Thyroid gland (tissue), 4 donors: ENCODE results near the gene SYNGAP1. TPM values are rescaled to one million over a fixed set of nuclear protein-coding genes. Genes with fewer than 3 reads are reported as not detected.
"Not testable (repeated sequence)": the region's sequence is repeated elsewhere in the genome, so short reads cannot be mapped to it uniquely, and the experiment has no call there.

Source experiments
- DNase-seq, 2 donors: peaks; one replicate each; pipeline ENCODE4 v3.0.0-alpha.2; 2019
- H3K27ac ChIP-seq, 3 donors: fragments of 200-600 bp; sonication (generic); 1 replicate in 2 of 3; 2 replicates in 1 of 3; pipeline ENCODE4 v1.5.1; 2016 to 2019; ENCODE audit warnings: mild to moderate bottlenecking in 1 of 3, moderate library complexity in 1 of 3
- H3K27me3 ChIP-seq: fragments of 200-600 bp; sonication (generic); one replicate; pipeline ENCODE4 v1.5.1; 2019
- H3K36me3 ChIP-seq, 2 donors: fragments of 200-600 bp; sonication (generic); one replicate each; pipeline ENCODE4 v1.5.1; 2016 to 2019
- H3K4me1 ChIP-seq, 2 donors: fragments of 200-600 bp; sonication (generic); one replicate each; pipeline ENCODE4 v1.5.1; 2017 to 2019
- H3K4me3 ChIP-seq, 3 donors: fragments of 200-600 bp; sonication (generic); replicated peaks in 1 of 3; 1 replicate in 2 of 3; 2 replicates in 1 of 3; pipeline ENCODE4 v1.5.1; 2016; ENCODE audit warnings: mild to moderate bottlenecking in 1 of 3
- H3K9me3 ChIP-seq: fragments of 200-600 bp; sonication (generic); one replicate; pipeline ENCODE4 v1.5.1; 2017
- POLR2A ChIP-seq, 2 donors: fragments of 450-650 bp; IDR thresholded peaks; one replicate each; pipeline ENCODE4 v1.6.1; 2017; ENCODE audit warnings: antibody characterized with exemption in 2 of 2, mild to moderate bottlenecking in 2 of 2, moderate library complexity in 1 of 2
- WGBS, 2 donors: methylation state at CpG; one replicate each; pipeline ENCODE4 v1.1.5; 2017; 5-methylcytosine and 5-hydroxymethylcytosine counted together
- intact Hi-C: fragments of 100-400 bp; cut with DNase I; formaldehyde crosslinking; loops from one replicate; pipeline ENCODE4 v1.15.1; 2023
- total RNA-seq, 4 donors: library from RNA; depleted of rRNA; stranded (reverse); fragments of >200 nt; gene quantifications; one replicate each; pipeline ENCODE4 v1.2.3, GENCODE V29; 2016
- TF ChIP-seq, protein P1 (sequence below), 6 experiments: fragments of 200-600 bp in 3 of 6; fragments of 450-650 bp in 3 of 6; sonication (generic) in 3 of 6; IDR thresholded peaks; one replicate each; pipeline ENCODE4 v1.5.1; 2016 to 2019; ENCODE audit warnings: antibody characterized with exemption in 6 of 6, mild to moderate bottlenecking in 2 of 6, inconsistent platforms in 1 of 6, moderate library complexity in 1 of 6

Gene SYNGAP1
- total RNA-seq, 4 donors from 2014 or later: 10.0 to 15.3 (median 12.2) TPM

DNA sequence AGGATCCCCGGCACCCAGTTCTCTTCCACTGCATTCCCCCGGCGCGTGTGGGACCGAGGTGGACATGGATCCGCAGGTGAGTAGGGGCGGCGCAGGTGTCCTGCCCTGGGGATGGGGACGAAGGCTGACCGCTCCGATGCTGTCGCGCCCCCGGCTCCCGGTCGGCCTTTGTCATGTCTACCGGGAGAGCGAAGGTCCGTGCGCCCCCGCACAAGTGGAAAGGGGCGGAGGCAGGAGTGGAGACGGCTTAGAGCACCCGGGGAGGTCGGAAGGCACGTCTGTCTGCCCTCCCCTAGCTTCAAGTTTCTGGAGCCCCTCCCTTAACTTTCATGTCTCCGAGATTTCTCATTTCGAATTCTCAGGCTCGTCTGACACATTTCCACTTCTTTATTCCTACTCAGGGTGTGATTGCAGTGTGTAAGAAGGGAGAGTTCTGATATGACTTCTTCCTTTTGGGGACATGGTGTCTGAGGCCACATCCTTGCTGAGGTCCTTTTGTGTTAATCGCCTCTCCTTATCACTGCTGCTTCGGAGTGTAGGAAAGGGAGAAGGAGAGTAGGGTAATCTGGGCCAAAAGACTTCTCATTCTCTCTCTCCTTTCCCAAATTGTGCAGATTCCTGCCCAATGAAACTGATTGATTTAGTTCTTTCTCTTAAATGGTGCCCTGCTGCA is 27.8 kb upstream of the SYNGAP1 start:
- intact Hi-C loops: no loop called here
- WGBS, 2 donors: 0% methylated on average over 18 to 25 of the region's 31 CpGs
- H3K4me3 ChIP-seq: peak overlapping the region in 1 of 3 donors; percentile 34
- TF ChIP-seq POLR2A (IDR thresholded peaks at IDR 0.05): no peak
- TF ChIP-seq, protein P1, sequence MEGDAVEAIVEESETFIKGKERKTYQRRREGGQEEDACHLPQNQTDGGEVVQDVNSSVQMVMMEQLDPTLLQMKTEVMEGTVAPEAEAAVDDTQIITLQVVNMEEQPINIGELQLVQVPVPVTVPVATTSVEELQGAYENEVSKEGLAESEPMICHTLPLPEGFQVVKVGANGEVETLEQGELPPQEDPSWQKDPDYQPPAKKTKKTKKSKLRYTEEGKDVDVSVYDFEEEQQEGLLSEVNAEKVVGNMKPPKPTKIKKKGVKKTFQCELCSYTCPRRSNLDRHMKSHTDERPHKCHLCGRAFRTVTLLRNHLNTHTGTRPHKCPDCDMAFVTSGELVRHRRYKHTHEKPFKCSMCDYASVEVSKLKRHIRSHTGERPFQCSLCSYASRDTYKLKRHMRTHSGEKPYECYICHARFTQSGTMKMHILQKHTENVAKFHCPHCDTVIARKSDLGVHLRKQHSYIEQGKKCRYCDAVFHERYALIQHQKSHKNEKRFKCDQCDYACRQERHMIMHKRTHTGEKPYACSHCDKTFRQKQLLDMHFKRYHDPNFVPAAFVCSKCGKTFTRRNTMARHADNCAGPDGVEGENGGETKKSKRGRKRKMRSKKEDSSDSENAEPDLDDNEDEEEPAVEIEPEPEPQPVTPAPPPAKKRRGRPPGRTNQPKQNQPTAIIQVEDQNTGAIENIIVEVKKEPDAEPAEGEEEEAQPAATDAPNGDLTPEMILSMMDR (IDR thresholded peaks at IDR 0.05): no peak
- no peak for DNase-seq
- peak overlapping the region in 1 of 3 donors; percentile 46 for H3K27ac ChIP-seq
- peaks cover 15 to 16% of the 10 kb centered on the region in 2 donors for H3K4me1 ChIP-seq
- no peaks in the 10 kb centered on the region for H3K9me3 ChIP-seq
- no peaks in the 10 kb centered on the region for H3K36me3 ChIP-seq
- no peaks in the 10 kb centered on the region for H3K27me3 ChIP-seq

DNA sequence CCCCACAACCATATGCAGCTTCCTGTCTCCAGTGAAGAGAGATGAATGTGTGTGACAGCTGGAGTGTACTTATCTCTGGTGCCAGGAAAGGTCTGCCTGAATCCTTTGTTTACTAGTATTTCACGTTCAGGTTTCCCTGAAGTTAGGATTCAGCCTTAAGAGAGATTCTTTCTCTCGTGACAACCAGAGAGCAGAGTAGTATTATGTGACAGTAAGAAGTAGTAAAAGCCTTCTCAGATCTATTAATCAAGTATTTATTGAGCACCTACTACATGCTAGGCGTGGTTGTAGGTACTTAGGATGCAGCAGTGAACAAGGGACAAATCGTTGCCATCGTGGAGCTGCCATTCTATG is 27.3 kb upstream of the SYNGAP1 start:
- Histone ChIP-seq H3K4me1 (peaks cover 15 to 16% of the 10 kb centered on the region in 2 donors), H3K9me3 (no peaks in the 10 kb centered on the region), H3K36me3 (no peaks in the 10 kb centered on the region), H3K4me3 (no peak overlapping the region), H3K27ac (no peak overlapping the region), H3K27me3 (no peaks in the 10 kb centered on the region)
- no peak for TF ChIP-seq POLR2A (IDR thresholded peaks at IDR 0.05)
- TF ChIP-seq, protein P1 (IDR thresholded peaks at IDR 0.05): no peak
- intact Hi-C loops: no loop called here
- WGBS, 2 donors: 39 to 42% methylated on average over 5 of the region's 5 CpGs
- DNase-seq: no peak

DNA sequence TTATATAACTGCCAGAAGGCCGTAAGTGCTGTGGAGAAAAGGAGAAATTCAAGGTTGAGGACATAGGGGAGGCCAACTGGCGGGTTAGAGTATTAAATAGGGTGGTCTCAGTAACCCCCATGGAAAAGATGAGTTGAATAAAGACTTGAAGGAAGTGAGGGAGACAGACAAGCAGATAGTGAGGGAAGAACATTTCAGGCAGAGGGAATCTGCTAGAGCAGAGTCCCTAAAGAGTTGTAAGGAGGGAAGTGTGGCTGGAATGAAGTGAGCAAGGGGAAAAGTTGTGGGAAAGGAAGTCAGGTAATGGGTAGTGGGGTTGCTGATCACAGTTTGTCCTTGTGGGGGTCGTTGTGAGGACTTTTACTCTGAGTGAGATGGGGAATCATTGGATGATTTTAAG is 26.9 kb upstream of the SYNGAP1 start:
- no peaks in the 10 kb centered on the region for H3K9me3 ChIP-seq
- H3K36me3 ChIP-seq: no peaks in the 10 kb centered on the region
- no peak for TF ChIP-seq POLR2A (IDR thresholded peaks at IDR 0.05)
- TF ChIP-seq, protein P1 (IDR thresholded peaks at IDR 0.05): no peak
- peaks cover 15 to 16% of the 10 kb centered on the region in 2 donors for H3K4me1 ChIP-seq
- H3K27me3 ChIP-seq: no peaks in the 10 kb centered on the region
- no peak overlapping the region for H3K4me3 ChIP-seq
- intact Hi-C loops: no loop called here
- no peak overlapping the region for H3K27ac ChIP-seq
- no peak for DNase-seq
- WGBS, 2 donors: 59% methylated on average over 3 of the region's 3 CpGs

DNA sequence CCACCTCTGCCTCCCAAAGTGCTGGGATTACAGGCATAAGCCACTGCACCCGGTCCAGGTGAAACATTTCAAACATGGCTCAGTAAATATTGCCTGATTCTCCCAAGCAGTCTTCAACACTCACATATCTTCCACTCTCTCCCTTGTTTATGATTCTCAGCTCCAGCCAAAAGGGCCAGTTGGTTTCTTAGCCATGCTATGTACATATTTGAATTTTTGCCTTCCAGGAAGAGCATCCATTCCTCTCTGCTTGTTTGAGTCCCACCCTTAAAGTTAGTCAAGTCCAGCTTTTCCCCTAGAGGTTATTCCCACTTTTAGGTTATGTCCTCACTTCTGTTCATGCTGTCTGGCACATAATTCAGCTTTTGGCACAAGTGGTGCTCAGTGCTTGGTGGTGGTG is 22.3 kb upstream of the SYNGAP1 start:
- Histone ChIP-seq H3K27me3 (no peaks in the 10 kb centered on the region), H3K4me1 (no peaks in the 10 kb centered on the region), H3K27ac (no peak overlapping the region), H3K36me3 (no peaks in the 10 kb centered on the region), H3K9me3 (no peaks in the 10 kb centered on the region), H3K4me3 (no peak overlapping the region)
- no peak for DNase-seq
- intact Hi-C loops: no loop called here
- 96 to 100% methylated on average over 1 of the region's 1 CpG for WGBS, 2 donors
- no peak for TF ChIP-seq POLR2A (IDR thresholded peaks at IDR 0.05)
- TF ChIP-seq, protein P1 (IDR thresholded peaks at IDR 0.05): no peak

DNA sequence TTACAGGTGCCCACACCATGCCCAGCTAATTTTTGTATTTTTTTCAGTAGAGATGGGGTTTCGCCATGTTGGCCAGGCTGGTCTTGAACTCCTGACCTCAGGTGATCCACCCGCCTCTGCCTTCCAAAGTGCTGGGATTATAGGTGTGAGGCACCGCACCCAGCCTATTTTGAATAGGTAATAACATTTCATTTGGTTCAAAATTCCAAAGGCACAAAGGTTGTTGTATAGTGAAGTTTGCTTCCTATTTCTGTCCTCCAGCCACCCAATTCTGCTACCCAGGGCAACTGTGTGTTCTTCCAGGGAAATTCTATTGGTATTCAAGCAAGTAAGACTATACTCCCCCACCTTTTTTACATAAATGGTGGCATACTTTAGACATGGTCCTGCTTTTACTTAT is 21.3 kb upstream of the SYNGAP1 start:
- H3K27me3 ChIP-seq, intact Hi-C loops, H3K4me3 ChIP-seq, H3K9me3 ChIP-seq, H3K4me1 ChIP-seq, H3K36me3 ChIP-seq, DNase-seq, H3K27ac ChIP-seq: not testable (repeated sequence)
- 94 to 95% methylated on average over 3 of the region's 3 CpGs for WGBS, 2 donors

DNA sequence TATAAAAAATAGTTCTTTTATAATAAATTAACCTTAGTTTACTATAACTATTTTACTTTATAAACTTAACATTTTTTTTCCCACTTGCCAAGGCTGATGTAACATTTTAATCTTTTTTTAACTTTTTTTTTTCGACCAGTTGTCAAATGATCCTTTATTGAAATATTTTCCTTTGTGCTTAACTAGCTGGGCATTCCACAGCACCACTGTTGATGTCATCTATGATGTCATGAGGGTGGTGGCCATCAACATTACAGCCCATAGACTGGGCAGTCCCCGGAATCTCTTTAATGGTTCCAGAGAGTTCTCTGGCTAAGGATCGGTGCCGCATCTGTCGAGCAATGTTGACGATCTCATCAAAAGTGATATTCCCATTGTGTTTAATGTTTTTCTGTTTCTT is 20.0 kb upstream of the SYNGAP1 start:
- H3K4me1 ChIP-seq, H3K27me3 ChIP-seq, H3K27ac ChIP-seq, H3K9me3 ChIP-seq, DNase-seq, H3K36me3 ChIP-seq, intact Hi-C loops, H3K4me3 ChIP-seq: not testable (repeated sequence)
- WGBS, 2 donors: 96% methylated on average over 6 of the region's 6 CpGs
